Activated CD4-positive, alpha-beta T cell treated with anti-CD3 and anti-CD28 coated beads, Interleukin-2, amount 10 ng/mL, durations not matched to agents 7 days and 5 days (primary cell): ENCODE results near the gene SF3B1. TPM values are rescaled to one million over a fixed set of nuclear protein-coding genes. Genes with fewer than 3 reads are reported as not detected.
"Not testable (repeated sequence)": the region's sequence is repeated elsewhere in the genome, so short reads cannot be mapped to it uniquely, and the experiment has no call there.

ENCODE experiments used
- CTCF ChIA-PET: fragments of 350-600 bp; sonication (Branson Sonifier 250); formaldehyde crosslinking; loops from one replicate; lab custom pipeline; 2021; ENCODE audit warnings: antibody characterized with exemption; lab: Charles Lee
- POLR2A ChIA-PET: fragments of 350-600 bp; sonication (Branson Sonifier 250); formaldehyde crosslinking; loops from one replicate; lab custom pipeline; 2021; ENCODE audit warnings: antibody characterized with exemption; lab: Charles Lee
- DNase-seq: peaks from one replicate; pipeline ENCODE4 v3.0.0-alpha.2; 2020
- H3K27ac Mint-ChIP-seq: one replicate; pipeline ENCODE4 v1.8.0; 2021; ENCODE audit warnings: mild to moderate bottlenecking, moderate library complexity, mixed read lengths
- H3K27me3 Mint-ChIP-seq: one replicate; pipeline ENCODE4 v1.8.0; 2021; ENCODE audit warnings: mixed read lengths
- H3K36me3 Mint-ChIP-seq: one replicate; pipeline ENCODE4 v1.8.0; 2021; ENCODE audit warnings: low read depth, mixed read lengths
- H3K4me1 Mint-ChIP-seq: one replicate; pipeline ENCODE4 v1.8.0; 2021; ENCODE audit warnings: mixed read lengths
- H3K4me3 Mint-ChIP-seq: one replicate; pipeline ENCODE4 v1.8.0; 2021; ENCODE audit warnings: mild to moderate bottlenecking, moderate library complexity, mixed read lengths
- H3K9me3 Mint-ChIP-seq: one replicate; pipeline ENCODE4 v1.8.0; 2021; ENCODE audit warnings: mixed read lengths
- total RNA-seq, 2 experiments: library from RNA; stranded (reverse); gene quantifications; one replicate each; pipeline ENCODE4 v1.2.3, GENCODE V29; 2021

SF3B1 gene
- total RNA-seq, 2 experiments from 2014 or later: 334 to 347 TPM

DNA sequence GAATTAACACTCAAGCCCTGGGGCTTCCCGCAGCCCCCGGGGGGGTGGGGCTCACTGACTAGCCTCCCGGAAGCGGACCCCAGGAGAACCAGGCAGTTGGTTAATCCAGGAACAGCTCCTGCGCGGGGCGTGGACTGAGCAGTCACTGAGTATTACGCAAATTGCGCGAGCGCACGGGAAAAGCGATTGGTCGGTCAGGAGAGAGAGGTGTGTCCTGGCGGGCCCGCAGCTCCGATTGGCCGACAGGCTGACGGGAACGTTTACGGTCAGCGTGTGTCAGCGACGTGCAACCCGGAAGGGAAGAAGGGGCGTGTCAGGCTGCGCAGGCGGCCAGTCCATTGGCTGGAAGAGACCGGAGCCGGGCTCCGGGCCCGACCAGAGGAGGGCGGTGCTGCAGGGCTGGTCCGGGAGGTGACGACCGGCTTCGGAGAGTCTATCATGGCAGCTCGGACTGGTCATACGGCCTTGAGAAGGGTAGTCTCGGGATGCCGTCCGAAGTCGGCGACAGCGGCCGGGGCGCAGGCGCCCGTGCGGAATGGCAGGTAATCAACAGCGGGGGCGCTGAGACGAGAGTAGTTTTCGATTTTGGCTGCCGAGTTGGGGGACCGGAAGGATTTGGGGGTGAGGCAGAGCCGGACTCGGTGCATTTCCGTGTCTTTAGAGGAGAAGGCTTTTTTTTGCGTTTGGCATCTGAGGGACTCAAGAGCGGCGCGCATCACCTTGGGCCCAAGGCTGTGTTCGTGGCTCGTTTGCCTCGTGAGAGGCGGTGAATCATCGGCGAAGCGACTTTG is 18.5 kb upstream of the SF3B1 start, which contains the start of gene COQ10B:
Gene COQ10B, plus strand, starts transcription at position 430 of the 791 bp plus-strand sequence. Its CDS starts 9 bp downstream, at position 439.
- Mint-ChIP-seq H3K4me3 (peak within 1 kb of the TSS; percentile 86), H3K27ac (peak within 1 kb of the TSS; percentile 99), H3K27me3 (no peaks in the 10 kb centered on the region), H3K36me3 (peaks cover 12% of the 10 kb centered on the region), H3K4me1 (peaks cover 42% of the 10 kb centered on the region), H3K9me3 (no peaks in the 10 kb centered on the region)
- ChIA-PET POLR2A (interaction anchor here (0.5 to 1.0 kb wide), 4 partner anchors 12 to 89 kb away, joined by 3 to 6 read pairs (median 4); partner anchors contain the start of genes MOB4 and SF3B1), CTCF (interaction anchor here (0.7 to 1.5 kb wide), 9 partner anchors 12 to 643 kb away, joined by 3 to 5 read pairs (median 3); partner anchors contain the start of genes HSPD1 and HSPE1)
- peak; percentile 99 for DNase-seq

DNA sequence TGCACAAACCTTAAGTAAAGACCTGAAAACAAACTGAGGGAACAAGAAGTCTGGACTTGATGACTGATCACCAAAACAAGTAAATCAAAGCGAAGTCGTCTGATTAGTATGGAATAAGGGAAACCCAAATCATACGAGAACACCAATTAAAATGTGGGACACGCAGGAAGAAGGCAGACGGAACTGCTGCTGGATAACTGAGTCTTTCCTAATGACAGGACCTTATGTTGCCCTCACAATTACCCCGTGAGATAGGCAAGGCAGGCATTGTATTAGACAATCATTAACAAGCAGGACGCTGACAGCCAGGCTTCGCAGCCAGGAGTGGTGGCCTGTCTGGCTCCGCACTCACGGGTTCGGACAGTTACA is 17.9 kb upstream of the SF3B1 start:
- Mint-ChIP-seq H3K27me3 (no peaks in the 10 kb centered on the region), H3K9me3 (no peaks in the 10 kb centered on the region), H3K27ac (peak overlapping the region; percentile 99), H3K4me3 (peak overlapping the region; percentile 86), H3K4me1 (peaks cover 40% of the 10 kb centered on the region), H3K36me3 (peaks cover 12% of the 10 kb centered on the region)
- ChIA-PET POLR2A (interaction anchor here (0.5 to 1.0 kb wide), 4 partner anchors 12 to 88 kb away, joined by 3 to 6 read pairs (median 4); partner anchors contain the start of genes MOB4 and SF3B1), CTCF (interaction anchor here (0.7 to 1.5 kb wide), 9 partner anchors 12 to 642 kb away, joined by 3 to 5 read pairs (median 3); partner anchors contain the start of genes HSPD1 and HSPE1)
- DNase-seq: no peak

DNA sequence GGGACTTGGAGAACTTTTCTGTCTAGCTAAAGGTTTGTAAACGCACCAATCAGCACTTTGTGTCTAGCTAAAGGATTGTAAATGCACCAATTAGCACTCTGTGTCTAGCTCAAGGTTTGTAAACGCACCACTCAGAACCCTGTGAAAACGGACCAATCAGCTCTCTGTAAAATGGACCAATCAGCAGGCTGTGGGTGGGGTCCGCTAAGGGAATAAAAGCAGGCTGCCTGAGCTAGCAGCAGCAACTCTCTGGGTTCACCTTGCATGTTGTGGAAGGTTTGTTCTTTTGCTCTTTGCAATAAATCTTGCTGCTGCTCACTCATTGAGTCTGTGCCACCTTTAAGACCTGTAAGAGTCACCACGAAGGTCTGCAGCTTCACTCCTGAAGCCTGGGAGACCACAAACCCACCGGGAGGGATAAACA is 16.1 kb upstream of the SF3B1 start:
- POLR2A ChIA-PET, H3K27me3 Mint-ChIP-seq, H3K27ac Mint-ChIP-seq, H3K9me3 Mint-ChIP-seq, DNase-seq, H3K36me3 Mint-ChIP-seq, H3K4me3 Mint-ChIP-seq: not testable (repeated sequence)
- peaks cover 29% of the 10 kb centered on the region for H3K4me1 Mint-ChIP-seq
- CTCF ChIA-PET: interaction anchor here (0.7 to 4.0 kb wide), 3 partner anchors 9 to 41 kb away, joined by 3 to 23 read pairs (median 4); partner anchors contain the start of gene SF3B1

DNA sequence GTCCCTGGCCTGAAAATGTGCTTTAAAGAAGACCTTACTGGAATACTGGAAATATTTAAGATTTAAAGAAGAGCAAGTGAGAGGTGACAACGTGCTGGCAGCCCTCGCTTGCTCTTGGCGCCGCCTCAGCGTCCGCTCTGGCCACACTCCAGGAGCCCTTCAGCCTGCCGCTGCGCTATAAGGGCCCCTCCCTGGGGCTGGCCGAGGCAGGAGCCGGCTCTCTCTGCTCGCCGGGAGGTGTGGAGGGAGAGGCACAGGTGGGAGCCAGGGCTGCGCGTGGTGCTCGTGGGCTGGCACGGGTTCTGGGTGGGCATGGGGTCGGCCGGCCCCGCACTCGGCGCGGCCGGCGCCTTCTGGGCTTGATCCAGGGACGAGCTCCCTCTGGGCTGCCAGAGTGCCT is 15.6 kb upstream of the SF3B1 start:
- POLR2A ChIA-PET: interaction anchor here (0.6 kb wide), 1 partner anchor 27 kb away, joined by 3 read pairs; no protein-coding TSS in a partner anchor
- Mint-ChIP-seq H3K27me3 (no peaks in the 10 kb centered on the region), H3K27ac (no peak overlapping the region), H3K4me1 (peaks cover 26% of the 10 kb centered on the region), H3K9me3 (no peaks in the 10 kb centered on the region), H3K36me3 (peaks cover 5% of the 10 kb centered on the region), H3K4me3 (no peak overlapping the region)
- CTCF ChIA-PET: interaction anchor here (0.7 to 4.0 kb wide), 3 partner anchors 9 to 41 kb away, joined by 3 to 23 read pairs (median 4); partner anchors contain the start of gene SF3B1
- no peak for DNase-seq

DNA sequence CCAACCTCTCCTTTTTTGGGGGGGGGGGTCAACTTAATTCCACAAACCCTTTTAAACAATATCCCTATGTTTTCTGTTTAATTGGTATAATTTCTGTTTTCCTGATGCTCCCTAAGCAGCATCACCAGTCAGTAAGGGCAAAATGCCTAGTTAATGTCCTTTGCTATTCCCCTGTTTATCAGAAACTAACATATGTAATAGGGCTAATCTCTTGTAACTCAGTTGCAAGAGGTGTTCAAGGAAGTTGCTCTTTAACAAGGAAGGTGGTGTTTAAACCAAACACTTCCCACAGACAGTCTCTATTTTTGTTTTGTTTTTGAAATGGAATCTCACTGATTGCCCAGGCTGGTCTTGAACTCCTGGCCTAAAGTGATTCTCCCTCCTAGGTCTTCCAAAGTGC is 12.0 kb upstream of the SF3B1 start:
- ChIA-PET CTCF (no interaction called here), POLR2A (no interaction called here)
- H3K9me3 Mint-ChIP-seq: no peaks in the 10 kb centered on the region
- peaks cover 4% of the 10 kb centered on the region for H3K27me3 Mint-ChIP-seq
- H3K4me1 Mint-ChIP-seq: peaks cover 10% of the 10 kb centered on the region
- no peak overlapping the region for H3K4me3 Mint-ChIP-seq
- no peak overlapping the region for H3K27ac Mint-ChIP-seq
- no peak for DNase-seq
- no peaks in the 10 kb centered on the region for H3K36me3 Mint-ChIP-seq

DNA sequence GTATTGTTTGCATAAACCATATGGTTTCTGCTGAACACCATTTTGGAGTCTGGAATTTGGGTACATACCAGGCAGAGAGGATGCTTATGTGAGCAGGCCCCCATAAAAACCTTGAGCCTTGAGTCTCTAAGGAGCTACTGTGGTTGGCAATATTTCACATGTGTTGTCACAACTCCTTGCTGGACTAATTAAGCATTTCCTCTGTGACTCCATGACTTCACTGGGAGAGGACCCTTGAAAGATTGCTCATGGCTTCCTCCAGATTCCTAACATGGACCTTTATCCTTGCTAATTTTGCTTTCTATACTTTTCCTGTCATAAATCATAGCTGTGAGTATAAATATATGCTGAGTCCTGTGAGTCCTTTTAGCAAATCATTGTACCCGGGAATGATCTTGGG is 10.9 kb upstream of the SF3B1 start:
- H3K4me1 Mint-ChIP-seq: peaks cover 3% of the 10 kb centered on the region
- no peak for DNase-seq
- CTCF ChIA-PET: no interaction called here
- POLR2A ChIA-PET: no interaction called here
- no peak overlapping the region for H3K27ac Mint-ChIP-seq
- H3K9me3 Mint-ChIP-seq: no peaks in the 10 kb centered on the region
- H3K36me3 Mint-ChIP-seq: no peaks in the 10 kb centered on the region
- H3K4me3 Mint-ChIP-seq: no peak overlapping the region
- H3K27me3 Mint-ChIP-seq: peaks cover 7% of the 10 kb centered on the region

DNA sequence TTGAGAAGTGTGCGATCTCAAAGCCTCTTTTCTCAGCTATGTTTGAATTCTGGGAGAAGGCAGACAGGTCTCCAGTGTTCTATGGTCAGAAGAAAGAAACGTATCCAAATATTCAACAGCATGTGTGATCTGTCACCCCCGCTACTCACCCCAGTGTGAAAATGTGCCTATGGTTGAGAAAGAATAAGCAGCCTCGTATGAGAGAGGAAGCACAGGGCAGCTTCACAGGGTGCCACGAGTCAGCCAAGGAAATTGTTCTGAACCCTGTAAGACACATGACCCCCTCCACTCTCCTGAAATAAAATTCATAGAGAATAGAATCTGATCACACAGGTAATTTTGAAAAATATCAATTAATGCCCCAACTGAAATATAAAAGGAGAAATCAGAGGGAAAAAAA is 8.0 kb upstream of the SF3B1 start:
- H3K4me3 Mint-ChIP-seq: no peak overlapping the region
- peaks cover 3% of the 10 kb centered on the region for H3K4me1 Mint-ChIP-seq
- H3K9me3 Mint-ChIP-seq: no peaks in the 10 kb centered on the region
- no peak overlapping the region for H3K27ac Mint-ChIP-seq
- POLR2A ChIA-PET: interaction anchor here (0.6 kb wide), 1 partner anchor 16 kb away, joined by 3 read pairs; no protein-coding TSS in a partner anchor
- CTCF ChIA-PET: interaction anchor here (0.6 kb wide), 1 partner anchor 35 kb away, joined by 3 read pairs; no protein-coding TSS in a partner anchor
- no peaks in the 10 kb centered on the region for H3K36me3 Mint-ChIP-seq
- H3K27me3 Mint-ChIP-seq: peaks cover 7% of the 10 kb centered on the region
- no peak for DNase-seq

DNA sequence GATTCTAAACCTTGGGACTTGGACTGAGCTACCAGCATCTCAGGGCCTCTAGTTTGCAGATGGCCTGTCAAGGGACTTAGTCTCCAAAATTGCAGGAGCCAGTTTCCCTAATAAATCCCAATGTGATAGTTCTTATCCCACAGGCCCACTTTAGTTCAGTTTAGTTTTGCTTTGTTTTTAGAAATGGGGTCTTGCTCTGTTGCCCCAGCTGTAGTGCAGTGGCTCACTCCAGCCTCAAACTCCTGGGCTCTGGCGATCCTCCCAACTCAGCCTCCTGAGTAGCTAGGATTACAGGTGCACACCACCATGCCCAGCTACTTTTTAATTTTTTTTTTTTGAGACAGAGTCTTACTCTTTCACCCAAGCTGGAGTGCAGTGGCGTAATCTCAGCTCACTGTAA is 2.6 kb upstream of the SF3B1 start:
- Mint-ChIP-seq H3K27me3 (peaks cover 3% of the 10 kb centered on the region), H3K9me3 (no peaks in the 10 kb centered on the region), H3K27ac (no peak overlapping the region), H3K36me3 (peaks cover 16% of the 10 kb centered on the region), H3K4me3 (no peak overlapping the region), H3K4me1 (peaks cover 26% of the 10 kb centered on the region)
- ChIA-PET CTCF (interaction anchor here (0.7 to 4.7 kb wide), 5 partner anchors 13 to 133 kb away, joined by 3 to 23 read pairs (median 4); no protein-coding TSS in a partner anchor), POLR2A (no interaction called here)
- no peak for DNase-seq

DNA sequence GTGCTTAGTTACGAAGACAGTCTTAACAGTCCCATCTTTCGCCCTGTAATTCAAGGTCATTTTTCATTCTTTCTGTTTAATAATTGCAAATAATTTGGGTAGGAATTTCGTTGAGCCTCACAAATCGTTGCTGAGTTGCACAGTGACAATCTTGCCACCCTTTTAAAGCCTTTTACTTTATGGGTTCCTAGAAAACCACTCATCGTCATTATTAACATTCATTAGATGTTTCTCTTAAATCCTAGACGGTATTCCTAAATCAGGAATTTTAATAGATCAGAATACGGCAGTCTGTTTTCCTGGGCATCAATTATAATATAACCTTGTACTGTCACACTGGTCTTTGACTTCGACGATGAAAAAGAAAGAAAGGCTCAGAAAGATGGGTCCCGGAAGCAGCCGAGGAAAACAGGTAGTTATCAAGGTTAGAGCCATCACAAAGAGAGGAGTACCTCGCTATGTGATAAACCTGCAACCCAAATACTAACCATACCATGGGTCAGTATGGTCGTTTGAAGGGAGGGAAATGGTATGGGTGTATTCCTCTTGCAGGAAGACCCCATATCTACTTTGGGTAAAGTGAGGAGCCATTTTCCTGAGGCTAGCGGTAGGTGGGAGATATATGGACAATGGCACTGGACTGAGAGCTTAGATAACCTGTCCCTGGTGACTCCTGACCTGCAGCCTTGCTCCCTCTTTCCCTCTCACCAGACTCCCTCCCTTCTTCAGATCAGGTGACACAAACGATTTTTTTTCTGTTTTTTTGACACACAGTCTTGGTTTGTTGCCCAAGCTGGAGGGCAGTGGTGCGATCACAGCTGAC is 981 bp upstream of the SF3B1 start:
- DNase-seq: no peak
- Mint-ChIP-seq H3K27ac (peak overlapping the region; percentile 100), H3K27me3 (no peaks in the 10 kb centered on the region), H3K36me3 (peaks cover 25% of the 10 kb centered on the region), H3K9me3 (no peaks in the 10 kb centered on the region), H3K4me1 (peaks cover 39% of the 10 kb centered on the region), H3K4me3 (peak overlapping the region; percentile 89)
- POLR2A ChIA-PET: interaction anchor here (0.8 kb wide), 1 partner anchor 17 kb away, joined by 6 read pairs; no protein-coding TSS in a partner anchor
- CTCF ChIA-PET: interaction anchor here (0.6 to 4.7 kb wide), 5 partner anchors 9 to 391 kb away, joined by 3 to 23 read pairs (median 4); partner anchors contain the start of gene COQ10B

DNA sequence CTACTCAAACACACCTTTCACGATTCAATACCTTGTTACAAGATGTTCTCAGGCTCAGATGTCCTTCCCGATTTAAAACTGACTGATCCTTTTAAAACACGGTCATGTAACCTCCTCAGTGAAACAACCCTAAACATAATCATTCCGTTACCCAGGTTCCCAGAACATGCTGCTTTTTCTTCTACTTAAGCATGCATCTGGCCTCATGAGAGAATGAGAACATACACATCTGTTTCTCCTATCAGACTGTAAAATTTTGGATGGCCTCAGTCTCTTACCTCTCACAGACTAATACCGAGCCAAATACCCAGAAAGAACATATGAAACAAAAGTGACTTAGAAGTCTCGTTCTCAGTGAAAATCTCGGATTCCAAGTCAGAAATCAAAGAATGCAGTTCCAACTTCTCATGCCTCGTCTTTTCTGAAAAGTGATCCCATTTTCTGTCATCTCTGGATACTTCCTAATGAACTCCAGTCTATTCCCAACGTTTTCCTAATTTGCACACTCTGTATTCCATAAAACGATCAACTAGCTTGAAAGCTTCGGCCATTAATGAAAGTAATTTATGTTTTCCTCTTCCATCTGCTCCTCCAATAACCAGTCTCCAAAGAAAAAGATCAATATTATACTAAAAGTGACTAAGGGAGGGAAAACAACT is 919 bp downstream of the SF3B1 start:
- ChIA-PET CTCF (interaction anchor here (0.9 to 1.2 kb wide), 3 partner anchors 22 to 345 kb away, joined by 3 to 4 read pairs (median 3); no protein-coding TSS in a partner anchor), POLR2A (no interaction called here)
- Mint-ChIP-seq H3K27ac (peak overlapping the region; percentile 100), H3K36me3 (peaks cover 40% of the 10 kb centered on the region), H3K4me1 (peaks cover 56% of the 10 kb centered on the region), H3K9me3 (no peaks in the 10 kb centered on the region), H3K4me3 (peak overlapping the region; percentile 89), H3K27me3 (no peaks in the 10 kb centered on the region)
- no peak for DNase-seq

DNA sequence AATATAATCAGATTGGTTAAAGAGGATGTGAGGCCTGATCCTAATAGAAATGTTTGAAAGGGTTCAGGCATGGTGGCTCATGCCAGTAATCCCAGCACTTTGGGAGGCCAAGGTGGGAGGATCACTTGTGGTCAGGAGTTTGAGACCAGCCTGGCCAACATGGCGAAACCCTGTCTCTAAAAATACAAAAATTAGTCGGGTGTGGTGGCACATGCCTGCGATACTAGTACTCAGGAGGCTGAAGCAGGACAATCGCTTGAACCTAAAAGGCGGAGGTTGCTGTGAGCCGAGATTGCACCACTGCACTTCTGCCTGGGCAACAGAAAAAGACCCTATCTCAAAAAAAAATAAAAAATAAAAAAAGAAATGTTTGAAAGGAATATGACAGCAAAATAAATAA is 2.3 kb downstream of the SF3B1 start:
- peaks cover 63% of the 10 kb centered on the region for H3K4me1 Mint-ChIP-seq
- CTCF ChIA-PET: interaction anchor here (1.2 kb wide), 2 partner anchors 23 to 54 kb away, joined by 3 read pairs; no protein-coding TSS in a partner anchor

More for the DNA sequence above, 2.3 kb downstream of the SF3B1 start:
- H3K9me3 Mint-ChIP-seq, DNase-seq, POLR2A ChIA-PET, H3K27me3 Mint-ChIP-seq, H3K27ac Mint-ChIP-seq: not testable (repeated sequence)
- H3K36me3 Mint-ChIP-seq: peaks cover 42% of the 10 kb centered on the region
- peak overlapping the region; percentile 89 for H3K4me3 Mint-ChIP-seq
